ENCODE results near the gene KIF1A.

GRCh38 chr2:240787521-240788472, 32.2 kb downstream of the KIF1A start:
- TF ChIP-seq CTCF (conservative IDR thresholded peaks at IDR 0.05): no peak
- no peak for TF ChIP-seq EZH2 (IDR thresholded peaks at IDR 0.05; ENCODE audit: low read depth)
